Erythroblast (primary cell): Measurements from ENCODE around the gene NOD2.

ENCODE experiments used
- DNase-seq, 2 experiments: peaks; one replicate each; lab custom pipeline; 2025; lab: John Stamatoyannopoulos, UW
- GATA1 ChIP-seq: IDR thresholded peaks from 2 replicates; pipeline ENCODE4 v1.6.1; 2011; ENCODE audit warnings: low read depth, mild to moderate bottlenecking, control low read depth, low read length, moderate library complexity
- POLR2A ChIP-seq: IDR thresholded peaks from 2 replicates; pipeline ENCODE4 v1.6.1; 2011; ENCODE audit warnings: mild to moderate bottlenecking, low read length

Gene NOD2

DNA sequence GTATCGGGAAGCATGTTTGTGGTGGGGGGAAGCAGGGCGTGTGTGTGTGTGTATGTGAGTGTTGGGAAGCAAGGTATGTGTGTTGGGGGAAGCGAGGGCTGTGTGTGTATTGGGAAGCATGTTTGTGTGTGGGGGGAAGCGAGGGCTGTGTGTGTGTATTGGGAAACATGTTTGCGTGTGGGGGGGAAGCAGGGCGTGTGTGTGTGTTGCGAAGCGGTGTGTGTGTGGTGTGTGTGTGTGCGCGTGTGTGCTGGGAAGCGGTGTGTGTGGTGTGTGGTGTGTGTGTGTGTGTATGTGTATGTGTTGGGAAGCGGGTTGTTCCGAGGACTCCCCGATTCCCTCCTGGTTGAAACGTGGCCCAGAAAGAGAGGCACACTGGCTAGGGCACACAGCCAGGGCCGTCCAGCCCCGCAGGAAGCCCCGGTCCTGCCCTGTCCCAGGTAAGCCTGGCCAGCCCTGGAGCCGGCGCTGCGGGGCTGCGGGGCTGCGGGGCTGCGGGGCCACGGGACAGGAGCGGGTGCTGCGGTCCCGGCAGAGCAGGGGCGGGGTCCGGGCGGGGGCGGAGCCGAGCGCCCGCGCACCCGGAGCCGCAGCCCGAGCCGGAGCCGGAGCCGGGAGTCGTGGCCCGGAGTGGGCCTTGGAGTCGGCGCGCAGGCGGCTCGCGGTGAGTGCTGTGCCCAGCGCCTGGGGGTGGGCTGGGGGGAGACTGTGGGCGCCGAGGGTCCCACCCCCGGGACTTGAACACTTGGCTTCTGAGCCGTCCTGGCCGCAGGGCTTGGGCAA lies at the start of gene NOD2:
TSS of gene NOD2 (plus strand) at position 608 of the 783 bp plus-strand sequence. CDS start 5,890 bp downstream, outside the sequence.
- no peak for TF ChIP-seq GATA1
- TF ChIP-seq POLR2A: no peak
- no peak for DNase-seq

DNA sequence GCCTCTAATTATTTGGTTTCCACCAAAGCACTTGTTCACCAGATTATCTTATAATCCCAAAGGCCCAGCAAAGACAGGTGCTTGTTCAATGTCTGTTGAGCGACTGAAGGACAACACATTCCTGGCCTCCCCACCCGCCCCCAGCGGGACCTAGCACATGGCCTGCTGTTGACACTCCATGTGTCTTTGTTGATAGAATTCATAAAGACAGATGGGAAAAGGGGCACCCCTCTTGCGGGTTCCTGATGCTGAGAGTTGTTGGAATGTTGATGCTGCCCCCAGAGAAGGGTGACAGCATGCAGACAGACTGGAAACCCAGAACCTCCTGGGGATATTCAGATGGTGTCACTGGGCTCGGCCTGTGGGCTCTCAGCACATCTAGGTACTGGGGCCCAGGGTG lies 49.2 kb upstream of the NOD2 start:
- TF ChIP-seq GATA1 (no peak), POLR2A (no peak)
- DNase-seq: no peak

- peak in 1 of 2 experiments; percentile 6 for DNase-seq
- no peak for TF ChIP-seq POLR2A
- TF ChIP-seq GATA1: no peak
Measured at GRCh38 chr16:50644729-50645128, 48.7 kb upstream of the NOD2 start.

DNA sequence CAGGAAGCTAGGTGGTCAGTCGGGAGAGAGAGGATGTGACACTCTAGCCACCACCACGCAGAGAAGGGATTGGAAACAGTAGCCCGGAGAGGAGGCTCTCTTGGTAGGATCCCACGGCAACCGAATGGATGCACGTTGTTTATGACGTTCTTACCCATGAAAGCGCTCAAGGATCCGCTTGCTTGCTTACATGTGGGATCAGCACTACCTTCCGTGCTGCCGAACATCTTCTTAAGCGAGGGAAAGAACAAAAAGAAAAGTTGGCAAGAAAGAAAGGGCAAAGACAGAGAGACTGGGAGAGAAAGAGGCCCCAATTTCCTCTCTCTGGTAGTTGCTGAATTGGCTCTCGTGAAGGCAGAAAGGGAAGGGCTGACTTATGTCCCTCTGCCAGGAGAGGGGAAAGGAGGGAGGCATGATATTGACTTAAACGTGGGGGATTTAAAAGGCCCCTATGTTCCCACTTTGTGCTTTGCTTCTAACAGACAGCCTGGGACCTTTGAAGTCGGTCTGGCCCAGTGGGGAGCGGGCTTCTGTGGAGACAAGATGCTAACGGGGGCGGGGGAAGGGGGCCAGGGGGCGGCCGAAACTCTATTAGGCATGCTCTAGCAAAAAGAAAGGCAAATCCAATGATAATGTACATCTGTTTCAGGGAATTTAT lies 47.7 kb upstream of the NOD2 start:
- TF ChIP-seq GATA1 (no peak), POLR2A (no peak)
- no peak for DNase-seq

- DNase-seq: no peak
- TF ChIP-seq GATA1: no peak
- no peak for TF ChIP-seq POLR2A
Measured at GRCh38 chr16:50646345-50646744, 47.1 kb upstream of the NOD2 start.

DNA sequence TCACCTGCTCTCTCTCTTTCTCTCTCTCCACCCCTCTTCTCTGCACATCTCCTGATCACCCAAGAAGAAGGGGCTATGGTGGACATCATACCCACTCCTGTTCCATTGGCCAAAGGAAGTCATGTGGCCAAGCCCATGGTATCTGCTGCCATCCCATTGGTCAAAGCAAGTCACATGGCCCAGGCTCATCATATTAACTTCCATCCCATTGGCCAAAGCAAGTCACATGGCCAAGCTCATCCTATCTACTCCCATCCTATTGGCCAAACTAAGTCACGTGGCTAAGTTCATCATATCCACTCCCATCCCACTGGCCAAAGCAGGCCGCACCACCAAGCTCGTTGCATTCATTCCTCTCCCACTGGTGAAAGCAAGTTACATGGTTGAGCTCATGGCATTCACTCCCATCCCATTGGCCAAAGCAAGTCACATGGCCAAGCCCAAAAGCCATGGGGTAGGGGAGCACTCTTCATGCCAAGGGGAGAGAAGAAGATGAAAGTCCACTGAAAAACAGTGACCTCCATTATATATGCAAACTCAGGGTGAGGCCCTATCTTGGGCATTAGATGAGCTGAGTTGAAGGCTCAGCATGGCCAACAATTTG lies 41.5 kb upstream of the NOD2 start:
- TF ChIP-seq GATA1: no peak
- TF ChIP-seq POLR2A: no peak

GRCh38 chr16:50652836-50653425 lies 40.5 kb upstream of the NOD2 start:
- TF ChIP-seq POLR2A (no peak), GATA1 (no peak)
- peak in 1 of 2 experiments; percentile 10 for DNase-seq

More for the DNA sequence above, 41.5 kb upstream of the NOD2 start:
- DNase-seq: peak; percentile 7 to 8

DNA sequence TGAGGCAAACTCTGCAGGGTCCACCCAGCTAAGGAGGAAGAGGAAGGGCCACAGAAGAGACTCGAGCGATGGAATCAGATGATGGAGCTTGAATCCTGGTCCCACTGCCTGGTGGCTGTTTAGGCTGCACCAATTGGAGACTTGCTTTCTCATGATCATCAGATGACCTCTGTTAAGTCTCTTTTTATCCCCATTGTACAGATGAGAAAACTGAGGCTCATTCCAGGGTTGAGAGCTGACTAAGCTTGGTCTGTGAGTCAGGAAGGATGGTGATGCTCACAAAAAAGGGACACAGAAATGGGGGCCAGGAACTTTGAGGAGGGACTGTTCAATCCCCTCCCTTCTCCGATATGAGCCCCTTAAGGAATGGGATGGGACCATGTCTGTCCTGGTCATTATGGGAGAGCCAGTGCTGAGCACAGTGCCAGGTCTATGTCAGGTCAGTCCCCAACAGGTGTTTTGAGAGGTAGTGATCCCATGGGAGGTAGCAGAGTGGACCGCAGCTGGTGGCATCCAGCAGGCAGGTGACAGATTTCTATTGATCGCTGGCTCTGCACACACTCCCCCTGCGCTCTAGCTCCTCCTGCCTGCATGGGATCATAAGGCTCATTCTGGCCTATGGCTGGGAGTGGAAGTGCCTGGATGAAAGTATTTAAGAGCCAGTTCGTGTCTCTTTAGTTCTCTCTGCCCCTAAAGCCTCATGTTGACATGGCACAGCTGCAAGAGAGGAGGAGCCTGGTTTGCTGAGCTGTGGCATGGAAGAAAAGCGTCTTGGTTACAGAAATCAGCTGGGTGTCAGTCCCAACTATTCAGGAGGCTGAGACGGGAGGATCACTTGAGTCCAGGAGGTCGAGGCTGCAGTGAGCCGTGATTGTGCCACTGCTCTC lies 39.5 kb upstream of the NOD2 start:
- no peak for DNase-seq
- no peak for TF ChIP-seq GATA1
- TF ChIP-seq POLR2A: no peak

- DNase-seq: no peak
- no peak for TF ChIP-seq GATA1
- TF ChIP-seq POLR2A: no peak
Measured at GRCh38 chr16:50655558-50656055, 37.8 kb upstream of the NOD2 start.

- no peak for TF ChIP-seq GATA1
- no peak for TF ChIP-seq POLR2A
- DNase-seq: no peak
Measured at GRCh38 chr16:50657241-50657640, 36.2 kb upstream of the NOD2 start.

DNA sequence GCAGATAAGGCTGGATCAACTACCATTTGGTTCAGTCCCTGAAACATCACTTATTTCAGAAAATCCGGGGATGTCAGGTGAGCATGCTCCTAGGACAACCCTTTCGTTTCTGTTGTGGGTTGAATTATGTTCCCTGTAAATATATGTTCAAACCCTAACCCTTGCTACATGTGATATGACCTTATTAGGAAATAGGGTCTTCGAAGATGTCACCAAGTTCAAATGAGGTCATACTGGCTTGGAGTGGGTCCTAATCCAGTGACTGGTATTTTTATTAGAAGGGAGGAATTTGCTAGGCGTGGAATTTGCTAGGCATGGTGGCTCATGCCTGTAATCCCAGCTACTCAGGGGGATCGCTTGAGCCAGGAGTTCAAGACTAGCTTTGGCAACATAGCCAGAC lies 33.6 kb upstream of the NOD2 start:
- no peak for DNase-seq
- TF ChIP-seq POLR2A (no peak), GATA1 (no peak)

- no peak for DNase-seq
Measured at GRCh38 chr16:50662306-50662940, 31.0 kb upstream of the NOD2 start.

More at GRCh38 chr16:50662306-50662940, 31.0 kb upstream of the NOD2 start:
- no peak for TF ChIP-seq GATA1
- TF ChIP-seq POLR2A: no peak
